H1 (cell line): ENCODE data around the gene PTPN22. TPM values are rescaled to one million over a fixed set of nuclear protein-coding genes. Genes with fewer than 3 reads are reported as not detected.
A peak's percentile ranks its signal among the peaks of the same experiment; 100 is the strongest.

ENCODE experiments used
- CTCF ChIA-PET: fragments of 300-600 bp; sonication (Branson Sonifier 250); formaldehyde crosslinking; loops from one replicate; lab custom pipeline; 2021; ENCODE audit not compliant: partially characterized antibody; lab: Charles Lee
- POLR2A ChIA-PET: fragments of 300-600 bp; sonication (Branson Sonifier 250); formaldehyde crosslinking; loops from one replicate; lab custom pipeline; 2021; ENCODE audit warnings: inconsistent platforms; ENCODE audit not compliant: partially characterized antibody; lab: Charles Lee
- DNase-seq, 2 experiments: peaks; one replicate each; pipeline versions ENCODE4 v3.0.0 to v3.0.0-alpha.2; 2010 to 2022; ENCODE audit warnings: low spot score in 2 of 2, low read depth in 1 of 2, mixed read lengths in 1 of 2
- FAIRE-seq: peaks from 2 replicates; lab custom pipeline; 2011; peaks lifted over from hg19 to GRCh38; lab: Jason Lieb, UNC
- H2AFZ ChIP-seq: 2 replicates; pipeline ENCODE4 v1.8.1; 2012; ENCODE audit warnings: low read length, inconsistent platforms
- H2AK5ac ChIP-seq: 2 replicates; pipeline ENCODE4 v1.6.1; 2013; ENCODE audit warnings: low read depth, low read length
- H2BK120ac ChIP-seq: replicated peaks from 2 replicates; pipeline ENCODE3; 2013; ENCODE audit warnings: low read depth, low read length, inconsistent platforms
- H2BK12ac ChIP-seq: 2 replicates; pipeline ENCODE4 v1.6.1; 2013; ENCODE audit warnings: low read depth, low read length
- H2BK15ac ChIP-seq: 2 replicates; pipeline ENCODE4 v1.6.1; 2013; ENCODE audit warnings: low read length
- H2BK20ac ChIP-seq: 2 replicates; pipeline ENCODE4 v1.6.1; 2013; ENCODE audit warnings: low read length
- H2BK5ac ChIP-seq: 2 replicates; pipeline ENCODE4 v1.6.1; 2013; ENCODE audit warnings: low read depth, low read length
- H3K14ac ChIP-seq: 2 replicates; pipeline ENCODE4 v1.6.1; 2013; ENCODE audit warnings: inconsistent platforms; ENCODE audit not compliant: insufficient read length
- H3K18ac ChIP-seq: 2 replicates; pipeline ENCODE4 v1.6.1; 2013; ENCODE audit warnings: low read length; ENCODE audit errors: extremely low read depth
- H3K23ac ChIP-seq: 2 replicates; pipeline ENCODE4 v1.6.1; 2013; ENCODE audit warnings: inconsistent platforms; ENCODE audit not compliant: insufficient read length
- H3K23me2 ChIP-seq: 2 replicates; pipeline ENCODE4 v1.6.1; 2013; ENCODE audit warnings: low read depth, low read length
- H3K27ac ChIP-seq: 2 replicates; pipeline ENCODE4 v1.6.1; 2011; ENCODE audit warnings: low read depth, low read length, inconsistent platforms
- H3K27me3 ChIP-seq, 4 experiments: replicated peaks in 1 of 4; 1 replicate in 1 of 4; 2 replicates in 3 of 4; pipeline versions ENCODE4 v1.6.1 to v1.8.1; 2011 to 2013; ENCODE audit warnings: low read length in 3 of 4, mild to moderate bottlenecking in 3 of 4, inconsistent platforms in 2 of 4, mixed read lengths in 2 of 4, moderate library complexity in 1 of 4; ENCODE audit not compliant: control insufficient read depth in 3 of 4, insufficient read depth in 3 of 4; ENCODE audit errors: extremely low read depth in 1 of 4
- H3K36me3 ChIP-seq, 4 experiments: 2 replicates each; pipeline versions ENCODE4 v1.6.1 to v1.8.1; 2011 to 2013; ENCODE audit warnings: mild to moderate bottlenecking in 4 of 4, low read length in 3 of 4, moderate library complexity in 2 of 4, control low read depth in 1 of 4, inconsistent platforms in 1 of 4; ENCODE audit not compliant: insufficient read depth in 4 of 4, control insufficient read depth in 2 of 4
- H3K4ac ChIP-seq: replicated peaks from 2 replicates; pipeline ENCODE3; 2013; ENCODE audit warnings: low read length, low read depth, mixed read lengths, inconsistent platforms; ENCODE audit not compliant: insufficient read length
- H3K4me1 ChIP-seq, 4 experiments: replicated peaks in 1 of 4; 1 replicate in 1 of 4; 2 replicates in 3 of 4; pipeline versions ENCODE4 v1.6.1 to v1.8.1; 2011 to 2013; ENCODE audit warnings: low read length in 3 of 4, inconsistent platforms in 2 of 4, mixed read lengths in 1 of 4; ENCODE audit not compliant: insufficient read depth in 4 of 4, control insufficient read depth in 3 of 4
- H3K4me2 ChIP-seq, 2 experiments: 2 replicates each; pipeline versions ENCODE4 v1.6.1 to v1.8.1; 2011 to 2013; ENCODE audit warnings: low read depth in 2 of 2, low read length in 2 of 2, control low read depth in 1 of 2, inconsistent platforms in 1 of 2, mild to moderate bottlenecking in 1 of 2; ENCODE audit not compliant: insufficient read depth in 1 of 2
- H3K4me3 ChIP-seq, 4 experiments: fragments of 200-600, 300-600 bp in 1 of 4; sonication (generic), shearing (Covaris generic), sonication (Bioruptor Twin) in 1 of 4; 2 replicates each; pipeline versions ENCODE4 v1.5.1 to v1.8.1; 2011 to 2016; ENCODE audit warnings: low read length in 4 of 4, low read depth in 3 of 4, control low read depth in 2 of 4, inconsistent platforms in 2 of 4, mild to moderate bottlenecking in 2 of 4, mixed read lengths in 1 of 4, moderate library complexity in 1 of 4; ENCODE audit not compliant: insufficient read depth in 2 of 4; ENCODE audit errors: extremely low read depth in 1 of 4
- H3K56ac ChIP-seq: replicated peaks from 2 replicates; pipeline ENCODE3; 2013; ENCODE audit warnings: low read depth, mild to moderate bottlenecking, mixed read lengths, low read length, inconsistent platforms; ENCODE audit not compliant: insufficient read length
- H3K79me1 ChIP-seq: 2 replicates; pipeline ENCODE4 v1.6.1; 2013; ENCODE audit warnings: low read depth, low read length, control low read depth
- H3K79me2 ChIP-seq, 2 experiments: 2 replicates each; pipeline versions ENCODE4 v1.6.1 to v1.8.1; 2012 to 2013; ENCODE audit warnings: low read length in 2 of 2, mild to moderate bottlenecking in 2 of 2, inconsistent platforms in 1 of 2; ENCODE audit not compliant: insufficient read depth in 2 of 2, control insufficient read depth in 1 of 2
- H3K9ac ChIP-seq, 4 experiments: replicated peaks in 1 of 4; 1 replicate in 1 of 4; 2 replicates in 3 of 4; pipeline versions ENCODE4 v1.6.1 to v1.8.1; 2011 to 2013; ENCODE audit warnings: low read depth in 3 of 4, low read length in 3 of 4, control low read depth in 2 of 4, mild to moderate bottlenecking in 2 of 4, moderate library complexity in 2 of 4, inconsistent platforms in 1 of 4; ENCODE audit errors: extremely low read depth in 1 of 4
- H3K9me3 ChIP-seq, 2 experiments: 2 replicates each; pipeline versions ENCODE4 v1.6.1 to v1.8.1; 2012 to 2013; ENCODE audit warnings: mild to moderate bottlenecking in 2 of 2, moderate library complexity in 2 of 2, control low read depth in 1 of 2, inconsistent platforms in 1 of 2, low read depth in 1 of 2, low read length in 1 of 2, mixed read lengths in 1 of 2; ENCODE audit not compliant: insufficient read depth in 2 of 2
- H4K20me1 ChIP-seq, 2 experiments: replicated peaks in 1 of 2; 2 replicates each; pipeline versions ENCODE3 to v1.8.1; 2011 to 2013; ENCODE audit warnings: inconsistent platforms in 2 of 2, low read length in 2 of 2, mild to moderate bottlenecking in 1 of 2; ENCODE audit not compliant: insufficient read depth in 2 of 2, control insufficient read depth in 1 of 2
- H4K5ac ChIP-seq: 2 replicates; pipeline ENCODE4 v1.6.1; 2013; ENCODE audit warnings: low read length, low read depth, mixed read lengths, inconsistent platforms; ENCODE audit not compliant: insufficient read length
- H4K8ac ChIP-seq: 2 replicates; pipeline ENCODE4 v1.8.0; 2013; ENCODE audit warnings: mild to moderate bottlenecking, moderate library complexity, low read length, inconsistent platforms; ENCODE audit not compliant: insufficient read depth; ENCODE audit errors: extremely low read depth
- H4K91ac ChIP-seq: replicated peaks from 2 replicates; pipeline ENCODE3; 2013; ENCODE audit warnings: low read length, mixed read lengths, inconsistent platforms; ENCODE audit not compliant: insufficient read length
- KDM1A ChIP-seq: fragments of 200-600, 300-600 bp; sonication (generic); IDR thresholded peaks from 2 replicates; pipeline ENCODE4 v1.7.1; 2016; ENCODE audit warnings: mild to moderate bottlenecking, low read length, borderline replicate concordance
- RAD21 ChIP-seq, 2 experiments: IDR thresholded peaks in 1 of 2; conservative IDR thresholded peaks in 1 of 2; 2 replicates each; pipeline ENCODE4 v1.6.1; 2011; ENCODE audit warnings: low read depth in 2 of 2, low read length in 2 of 2, improper control_type of control experiment in 1 of 2, inconsistent platforms in 1 of 2, mild to moderate bottlenecking in 1 of 2, moderate library complexity in 1 of 2
- WGBS, 2 experiments: shearing (Covaris generic) in 1 of 2; methylation state at CpG; one replicate each; pipeline versions ENCODE4 v1.1.6 to v1.1.7; 2013 to 2015; ENCODE audit warnings: low lambda C conversion rate in 2 of 2, mixed read lengths in 2 of 2, inconsistent platforms in 1 of 2, low coverage in 1 of 2, missing lambda C conversion rate in 1 of 2; ENCODE audit not compliant: insufficient replicate concordance in 2 of 2, insufficient coverage in 1 of 2, insufficient read length in 1 of 2; ENCODE audit errors: extremely low coverage in 1 of 2, missing lambda C conversion rate in 1 of 2; 5-methylcytosine and 5-hydroxymethylcytosine counted together
- polyA plus RNA-seq, 7 experiments: library from polyadenylated mRNA; depleted of rRNA in 3 of 7; stranded (reverse) in 5 of 7; unstranded in 2 of 7; fragments of >200 nt in 5 of 7; fragments of 200-250 nt in 2 of 7; gene quantifications; 1 replicate in 5 of 7; 2 replicates in 1 of 7; 4 replicates in 1 of 7; pipeline versions ENCODE4 v1.2.1 to v1.2.3, GENCODE V29; 2011 to 2013; ENCODE audit warnings: missing spikeins in 2 of 7, mixed read lengths in 2 of 7
- total RNA-seq: library from RNA; stranded (reverse); fragmentation: NEBNext Ultra II Directional; extraction: Animal tissue kit (Norgen Biotek cat#: 25700); gene quantifications from 2 replicates; pipeline ENCODE4 v1.2.1, GENCODE V29; 2021

The PTPN22 gene
- total and polyA plus RNA-seq, 2 of the 8 experiments (the other 6 are each of a cell fraction or from before 2014, with no cell fraction given), result not detected

DNA sequence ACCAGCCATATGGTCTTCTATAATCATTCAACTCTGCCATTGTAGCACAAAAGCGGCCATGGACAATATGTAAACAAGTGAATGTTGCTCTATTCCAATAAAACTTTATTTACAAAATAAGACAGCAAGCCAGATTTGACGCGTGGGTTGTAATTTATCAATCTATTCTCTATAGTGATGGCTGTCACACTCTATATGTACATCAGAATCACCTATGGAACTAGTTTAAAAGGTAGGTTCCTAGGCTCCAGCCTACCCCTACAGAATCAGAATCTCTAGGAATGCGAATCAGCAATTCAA is 8.2 kb upstream of the PTPN22 start:
- Histone ChIP-seq H3K56ac (no peak overlapping the region), H3K4me3 (no peak overlapping the region), H4K8ac (no peak overlapping the region), H2AFZ (peak overlapping the region; percentile 20; the same call in 1 of the 2 replicates), H3K27ac (no peak overlapping the region), H2AK5ac (no peak overlapping the region), H2BK12ac (no peak overlapping the region), H2BK120ac (no peak overlapping the region), H3K23me2 (no peaks in the 10 kb centered on the region; the same call in 1 of the 2 replicates), H2BK15ac (no peak overlapping the region), H3K9me3 (no peaks in the 10 kb centered on the region), H4K91ac (no peak overlapping the region), H2BK20ac (no peak overlapping the region), H4K20me1 (no peaks in the 10 kb centered on the region), H3K4ac (no peak overlapping the region), H3K9ac (no peak overlapping the region), H2BK5ac (no peak overlapping the region), H3K79me1 (no peaks in the 10 kb centered on the region), H3K36me3 (no peaks in the 10 kb centered on the region), H3K4me1 (no peaks in the 10 kb centered on the region), H3K4me2 (no peak overlapping the region), H3K27me3 (no peaks in the 10 kb centered on the region; a peak in 1 of 7 replicates), H3K14ac (no peak overlapping the region), H3K23ac (no peak overlapping the region), H3K18ac (no peak overlapping the region), H4K5ac (no peak overlapping the region), H3K79me2 (no peaks in the 10 kb centered on the region)
- CTCF ChIA-PET, result interaction anchor here (1.7 kb wide), 1 partner anchor 45 kb away, joined by 8 read pairs; no protein-coding TSS in a partner anchor
- WGBS, 2 experiments, result 91% methylated on average over 4 of the region's 4 CpGs; no CpG with 5 or more reads in 1 of the 2 experiments
- DNase-seq (no peak), FAIRE-seq (no peak)
- POLR2A ChIA-PET, result interaction anchor here (1.3 kb wide), 1 partner anchor 26 kb away, joined by 3 read pairs; no protein-coding TSS in a partner anchor
- no peak for TF ChIP-seq RAD21 (IDR thresholded peaks at IDR 0.05 in 1 of 2, conservative IDR thresholded peaks at IDR 0.05 in 1 of 2; ENCODE audit: low read depth in 2 of 2, low read length in 2 of 2)
- no peak for TF ChIP-seq KDM1A
- TF ChIP-seq, all 59 proteins: peak for 0
